GM18909 (cell line): ENCODE measurements around the gene CD247.

Experiments
- ATAC-seq: cut with Tn5 transposase; IDR thresholded peaks from one replicate; pipeline ENCODE4 v1.9.1; 2021; ENCODE audit warnings: mild to moderate bottlenecking; ENCODE audit not compliant: unreplicated experiment, poor library complexity

CD247 gene

DNA sequence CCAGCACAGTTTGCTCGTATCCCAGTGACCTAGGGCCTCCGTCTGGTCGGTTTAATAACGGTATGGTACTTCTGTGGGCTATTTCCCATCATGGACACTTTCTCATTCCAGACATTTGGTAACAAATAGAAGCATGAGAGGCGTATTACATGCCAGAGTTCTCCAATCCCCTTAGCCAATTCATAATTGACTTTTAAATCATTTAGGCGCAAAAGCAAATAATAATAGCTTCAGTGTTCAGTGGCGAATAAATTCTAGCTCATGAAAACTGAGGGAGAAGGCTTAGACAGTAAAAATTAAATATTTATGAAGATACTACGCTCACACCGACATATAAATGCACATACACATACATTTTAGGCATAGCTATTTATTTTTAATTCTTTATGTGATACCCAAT, 50.6 kb downstream of the CD247 start:
- ATAC-seq: no peak

- ATAC-seq: no peak
These were observed 51.1 kb downstream of the CD247 start for GRCh38 chr1:167467126-167467710.

- ATAC-seq: no peak
These were observed 52.6 kb downstream of the CD247 start for GRCh38 chr1:167465743-167466142.

DNA sequence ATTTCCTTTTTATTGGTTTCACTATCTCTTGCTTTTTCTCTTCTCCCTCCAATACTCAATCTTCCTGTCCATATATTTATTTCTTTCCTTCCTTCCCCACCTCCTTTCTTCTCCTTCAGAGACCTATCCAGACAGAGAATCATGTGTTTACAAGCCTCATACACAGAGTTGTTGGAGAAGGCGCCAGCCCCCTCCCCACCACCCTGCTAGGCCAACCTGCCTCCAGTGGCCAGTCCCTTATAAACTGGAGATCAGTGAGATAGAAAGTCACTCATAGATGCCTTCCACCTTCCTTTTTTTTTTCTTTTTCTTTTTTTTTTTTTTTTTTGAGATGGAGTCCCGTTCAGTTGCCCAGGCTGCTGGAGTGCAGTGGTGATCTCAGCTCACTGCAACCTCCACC, 53.3 kb downstream of the CD247 start:
- ATAC-seq: no peak

DNA sequence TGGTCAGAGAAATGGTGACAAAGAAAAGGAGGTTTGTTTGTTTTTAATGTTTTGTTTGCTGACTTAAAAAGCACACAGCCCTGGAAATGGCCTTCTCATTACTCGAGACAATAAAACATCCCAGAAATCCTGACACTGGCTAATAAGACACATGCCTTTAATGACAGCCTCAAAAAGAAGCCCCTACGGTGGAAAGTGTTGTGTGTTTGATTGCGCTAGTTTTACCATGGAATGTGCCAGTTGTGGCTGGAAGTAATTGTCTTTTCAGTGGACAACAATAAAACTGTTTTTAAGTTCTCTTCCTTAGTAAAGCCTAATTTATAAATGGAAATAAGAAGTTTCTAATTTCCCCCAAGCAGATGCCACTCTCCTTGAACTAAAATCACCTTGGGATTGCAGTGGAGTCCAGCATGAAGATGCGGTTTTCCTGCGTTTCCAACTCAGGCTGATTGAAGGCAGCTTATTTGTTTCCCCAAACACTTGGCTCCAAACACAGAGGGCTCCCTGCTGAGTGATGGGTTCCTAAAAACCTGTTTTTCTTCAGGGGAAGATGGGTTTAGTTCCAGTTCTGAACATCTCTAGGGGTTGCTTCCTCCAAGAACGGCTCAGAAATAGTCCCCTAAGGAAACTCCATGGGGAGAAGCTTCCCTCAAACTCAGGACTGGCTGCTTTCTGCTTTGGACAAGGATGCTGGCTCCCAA, 54.3 kb downstream of the CD247 start:
- no peak for ATAC-seq

DNA sequence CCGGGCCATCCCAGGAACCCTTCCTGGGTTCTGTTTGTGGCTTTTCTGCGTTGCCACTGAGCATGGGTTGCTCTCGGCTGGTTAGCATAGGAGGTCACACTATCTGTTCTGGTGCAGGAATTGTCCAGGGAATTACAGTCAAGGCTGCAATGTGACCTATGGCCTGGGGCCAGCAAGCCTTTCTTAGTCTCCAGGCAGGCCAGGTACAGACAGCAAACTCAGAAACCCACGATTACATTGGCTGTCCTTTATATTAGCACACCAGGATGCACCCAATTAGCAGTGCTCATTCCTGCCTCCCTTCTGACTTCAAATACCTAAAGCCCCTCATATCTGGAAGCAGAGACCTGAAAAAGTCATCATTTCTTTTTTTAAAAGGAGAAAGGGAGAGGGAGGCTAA, 55.2 kb downstream of the CD247 start:
- no peak for ATAC-seq

- ATAC-seq: no peak
These were observed 56.0 kb downstream of the CD247 start for GRCh38 chr1:167462341-167462740.

GRCh38 chr1:167460836-167461235, 57.5 kb downstream of the CD247 start:
- no peak for ATAC-seq

GRCh38 chr1:167457936-167458584, 60.3 kb downstream of the CD247 start:
- ATAC-seq: no peak

- no peak for ATAC-seq
These were observed 61.4 kb downstream of the CD247 start for GRCh38 chr1:167456926-167457325.

DNA sequence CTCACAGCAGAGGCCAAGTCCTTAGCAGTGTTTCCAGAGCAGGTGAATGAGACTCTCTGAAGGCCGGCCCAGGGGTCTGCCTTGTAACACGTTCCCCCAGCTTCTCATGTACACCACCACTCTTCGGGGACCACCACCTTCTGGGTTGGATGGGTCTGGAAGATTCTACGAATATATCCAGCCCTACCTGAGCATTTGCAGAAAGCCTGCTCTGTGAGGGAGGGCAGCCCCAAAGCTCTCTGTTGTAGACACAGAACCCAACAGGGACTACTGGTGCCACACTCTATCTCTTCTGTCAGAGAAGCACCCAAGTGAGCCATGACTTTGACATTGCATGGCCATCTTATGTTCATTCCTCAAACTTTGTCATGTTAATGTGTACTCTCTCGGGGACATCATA, 61.8 kb downstream of the CD247 start:
- ATAC-seq: no peak

DNA sequence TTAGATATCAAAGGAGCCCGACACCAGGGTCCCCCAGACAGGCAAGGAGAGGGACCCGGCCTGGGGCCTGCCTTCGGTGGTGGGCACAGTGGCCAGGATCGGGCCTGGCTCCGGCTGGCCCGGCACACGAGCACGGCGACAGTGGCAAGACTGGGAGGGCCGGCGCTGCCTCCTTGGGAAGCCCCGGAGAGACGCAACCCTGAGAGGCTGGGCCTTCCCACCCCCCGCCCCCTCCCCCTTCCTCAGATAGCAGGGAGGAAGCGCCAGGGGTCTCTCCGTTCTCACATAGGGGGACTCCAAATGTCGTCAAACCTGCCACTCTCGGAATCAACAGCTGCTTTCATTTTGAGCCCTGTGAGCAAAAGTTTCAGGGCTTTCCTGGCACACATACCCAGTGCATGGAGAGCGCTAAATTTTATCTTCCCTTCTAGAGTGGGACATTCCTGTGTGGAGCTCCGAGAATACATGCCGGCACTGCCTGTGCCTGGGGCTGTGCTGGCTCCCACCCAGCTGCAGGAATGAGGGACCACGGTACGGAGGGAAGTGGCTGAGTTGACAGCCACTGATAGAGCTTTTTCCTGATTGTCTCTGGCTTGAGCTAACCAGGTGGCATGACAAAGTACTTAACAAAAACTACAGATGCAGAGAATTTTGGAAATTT, 62.4 kb downstream of the CD247 start:
- ATAC-seq: peak; percentile 37

- ATAC-seq: peak; percentile 70
These were observed 63.2 kb downstream of the CD247 start for GRCh38 chr1:167454894-167455785.

- ATAC-seq: no peak
These were observed 63.9 kb downstream of the CD247 start for GRCh38 chr1:167454304-167454893.

DNA sequence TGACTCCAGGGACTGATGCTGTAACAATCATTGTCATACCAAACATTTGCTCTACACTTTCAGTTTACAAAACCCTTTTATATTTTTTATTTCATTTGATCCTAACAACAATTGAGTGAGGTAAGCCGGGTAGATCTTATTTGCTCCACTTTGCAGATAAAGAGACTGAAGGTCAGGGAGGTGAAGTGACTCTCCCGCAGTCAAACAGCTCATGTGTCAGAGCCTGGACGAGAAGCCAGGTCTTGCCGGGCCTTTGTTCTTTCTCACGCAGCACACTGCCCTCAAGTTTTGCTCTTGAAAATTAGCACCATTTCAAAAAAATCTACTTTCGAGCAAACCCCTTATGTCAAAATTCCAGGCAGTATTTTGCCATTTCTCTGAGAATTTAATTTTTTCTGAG, 65.2 kb downstream of the CD247 start:
- no peak for ATAC-seq

DNA sequence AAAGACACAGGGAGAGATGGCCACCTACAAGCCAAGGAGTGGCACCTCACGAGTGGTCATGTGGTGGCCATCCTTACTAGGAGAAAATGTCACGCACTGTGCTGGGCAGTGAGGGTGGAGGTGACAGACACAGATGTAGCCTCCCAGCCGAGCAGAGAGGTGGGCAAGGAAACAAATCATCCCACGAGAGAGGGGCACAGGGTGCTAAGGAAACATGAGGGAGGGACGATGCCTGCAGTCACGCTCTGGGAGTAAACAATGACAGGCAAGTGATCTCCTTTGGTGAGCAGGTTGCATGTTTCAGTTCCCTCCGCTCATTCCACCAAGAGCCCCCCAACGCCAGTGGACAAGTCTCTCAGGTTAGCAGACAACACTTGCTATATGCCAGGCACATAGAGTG, 65.8 kb downstream of the CD247 start:
- no peak for ATAC-seq

- ATAC-seq: no peak
These were observed 67.5 kb downstream of the CD247 start for GRCh38 chr1:167450843-167451242.

DNA sequence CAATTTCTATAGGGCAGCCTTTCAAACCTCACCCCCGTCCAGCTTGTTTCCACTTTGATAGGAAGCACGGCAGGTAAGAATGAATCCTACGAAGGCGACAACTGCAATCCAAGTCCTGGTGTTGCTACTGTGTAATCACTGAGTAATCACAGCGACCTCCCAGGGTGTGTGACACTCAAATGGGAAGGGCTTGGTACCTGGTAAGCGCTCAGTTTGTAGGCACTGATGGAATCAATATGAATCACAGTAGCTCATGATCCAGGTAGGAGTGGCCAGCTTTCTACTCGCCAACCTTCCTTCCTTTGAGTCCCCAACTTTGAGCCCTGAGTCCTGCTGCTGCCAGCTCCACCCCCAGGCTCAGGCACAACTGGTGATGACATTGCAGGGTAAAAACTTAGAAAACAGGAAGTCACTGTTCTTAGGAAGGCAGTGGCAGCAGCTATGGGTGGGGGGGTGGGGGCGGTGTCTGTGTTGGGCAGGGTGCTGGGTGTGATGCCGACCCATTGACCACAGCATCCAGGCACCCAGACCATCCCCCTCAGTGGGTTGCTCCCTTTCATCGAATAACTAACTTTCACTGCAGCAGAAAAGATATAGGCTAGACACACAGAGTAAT, 70.7 kb downstream of the CD247 start:
- peak; percentile 79 for ATAC-seq

DNA sequence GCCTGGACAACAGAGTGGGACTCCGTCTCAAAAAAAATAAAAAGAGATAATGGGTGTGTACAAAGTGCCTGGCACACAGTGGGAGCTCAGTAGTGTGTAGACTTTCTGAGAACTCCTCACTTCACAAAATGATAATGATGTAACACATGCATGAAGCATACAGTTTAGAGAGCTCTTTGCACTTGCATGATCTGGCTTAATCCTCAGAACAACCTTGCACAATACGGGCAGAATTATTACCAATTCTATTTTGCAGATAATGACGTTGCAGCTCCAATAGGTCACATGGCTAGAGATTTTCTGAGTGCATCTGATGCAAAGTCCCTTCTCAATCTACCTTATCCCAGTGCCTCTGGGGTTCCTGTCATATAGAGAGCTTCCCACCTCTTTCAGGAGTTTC, 71.4 kb downstream of the CD247 start:
- ATAC-seq: no peak

DNA sequence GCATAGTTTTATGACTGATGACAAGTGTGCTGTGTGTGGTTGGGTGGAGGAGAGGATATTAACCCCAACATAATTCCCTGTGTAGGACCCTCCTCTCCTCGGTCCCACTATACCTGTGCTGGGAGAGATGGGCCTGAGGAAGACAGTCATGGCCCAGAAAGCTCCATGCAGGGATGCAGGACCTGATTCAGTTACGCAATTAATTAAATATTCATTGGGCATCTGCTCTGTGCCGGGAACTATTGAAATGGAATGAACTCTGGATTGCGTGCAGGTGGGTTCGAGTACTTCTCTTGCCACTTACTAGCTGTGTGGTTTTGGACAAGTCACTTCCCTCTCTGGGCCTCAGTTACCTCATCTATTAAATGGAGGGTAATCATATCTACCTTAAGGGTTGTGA, 74.6 kb downstream of the CD247 start:
- no peak for ATAC-seq
